ENCODE measurements around the gene COPB2.
A peak's percentile ranks its signal among the peaks of the same experiment; 100 is the strongest.

The COPB2 gene

GRCh38 chr3:139389552-139390368, at the start of gene COPB2:
Gene COPB2, minus strand, starts transcription at chr3:139389647. Its CDS starts 97 bp downstream, at chr3:139389550.
- TF ChIP-seq, protein P1, sequence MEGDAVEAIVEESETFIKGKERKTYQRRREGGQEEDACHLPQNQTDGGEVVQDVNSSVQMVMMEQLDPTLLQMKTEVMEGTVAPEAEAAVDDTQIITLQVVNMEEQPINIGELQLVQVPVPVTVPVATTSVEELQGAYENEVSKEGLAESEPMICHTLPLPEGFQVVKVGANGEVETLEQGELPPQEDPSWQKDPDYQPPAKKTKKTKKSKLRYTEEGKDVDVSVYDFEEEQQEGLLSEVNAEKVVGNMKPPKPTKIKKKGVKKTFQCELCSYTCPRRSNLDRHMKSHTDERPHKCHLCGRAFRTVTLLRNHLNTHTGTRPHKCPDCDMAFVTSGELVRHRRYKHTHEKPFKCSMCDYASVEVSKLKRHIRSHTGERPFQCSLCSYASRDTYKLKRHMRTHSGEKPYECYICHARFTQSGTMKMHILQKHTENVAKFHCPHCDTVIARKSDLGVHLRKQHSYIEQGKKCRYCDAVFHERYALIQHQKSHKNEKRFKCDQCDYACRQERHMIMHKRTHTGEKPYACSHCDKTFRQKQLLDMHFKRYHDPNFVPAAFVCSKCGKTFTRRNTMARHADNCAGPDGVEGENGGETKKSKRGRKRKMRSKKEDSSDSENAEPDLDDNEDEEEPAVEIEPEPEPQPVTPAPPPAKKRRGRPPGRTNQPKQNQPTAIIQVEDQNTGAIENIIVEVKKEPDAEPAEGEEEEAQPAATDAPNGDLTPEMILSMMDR (IDR thresholded peaks at IDR 0.05; ENCODE audit: insufficient read depth, low read length, poor library complexity, severe bottlenecking): no peak
- H3K36me3 ChIP-seq (ENCODE audit: control insufficient read depth, insufficient read depth, low read length): no peaks in the 10 kb centered on the region

GRCh38 chr3:139434764-139435307, 45.4 kb upstream of the COPB2 start:
- H3K36me3 ChIP-seq (ENCODE audit: control insufficient read depth, insufficient read depth, low read length): no peaks in the 10 kb centered on the region
- no peak for DNase-seq (ENCODE audit: extremely low read depth, insufficient read length)

More at GRCh38 chr3:139389552-139390368, at the start of gene COPB2:
- H3K4me3 ChIP-seq (replicated peaks; ENCODE audit: low read depth, low read length): peak within 1 kb of the TSS; percentile 91
- DNase-seq (ENCODE audit: extremely low read depth, insufficient read length): peak; percentile 99
- no peaks in the 10 kb centered on the region for H3K27me3 ChIP-seq (replicated peaks; ENCODE audit: control insufficient read depth, insufficient read depth, low read length)

DNA sequence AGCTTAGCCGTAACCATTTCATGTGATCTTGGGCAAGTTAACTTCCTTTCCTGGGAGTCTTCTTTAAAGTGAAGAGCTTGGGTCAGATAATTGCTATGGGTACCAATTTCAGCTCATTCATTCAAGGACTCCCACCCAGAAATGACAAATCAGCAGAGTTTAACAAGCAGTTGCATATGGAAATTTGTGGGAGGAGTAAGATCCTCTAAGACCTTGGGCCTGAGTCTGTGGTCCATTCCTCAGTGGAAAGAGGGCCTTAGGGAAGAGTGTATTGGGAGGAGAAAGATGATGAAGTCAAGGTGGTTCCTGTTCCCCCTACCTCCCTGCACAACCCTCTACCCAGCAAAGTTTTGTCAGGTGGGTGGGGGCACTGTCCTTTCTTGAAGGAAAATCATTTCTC, 44.8 kb upstream of the COPB2 start:
- DNase-seq (ENCODE audit: extremely low read depth, insufficient read length): no peak
- TF ChIP-seq, protein P1 (IDR thresholded peaks at IDR 0.05; ENCODE audit: insufficient read depth, low read length, poor library complexity, severe bottlenecking): no peak

More at GRCh38 chr3:139434764-139435307, 45.4 kb upstream of the COPB2 start:
- no peaks in the 10 kb centered on the region for H3K27me3 ChIP-seq (replicated peaks; ENCODE audit: control insufficient read depth, insufficient read depth, low read length)
- H3K4me3 ChIP-seq (replicated peaks; ENCODE audit: low read depth, low read length): no peak overlapping the region
- TF ChIP-seq, protein P1 (IDR thresholded peaks at IDR 0.05; ENCODE audit: insufficient read depth, low read length, poor library complexity, severe bottlenecking): no peak

GRCh38 chr3:139433089-139433488, 43.6 kb upstream of the COPB2 start:
- Histone ChIP-seq H3K4me3 (replicated peaks; ENCODE audit: low read depth, low read length) (no peak overlapping the region), H3K27me3 (replicated peaks; ENCODE audit: control insufficient read depth, insufficient read depth, low read length) (no peaks in the 10 kb centered on the region), H3K36me3 (ENCODE audit: control insufficient read depth, insufficient read depth, low read length) (no peaks in the 10 kb centered on the region)
- TF ChIP-seq, protein P1 (IDR thresholded peaks at IDR 0.05; ENCODE audit: insufficient read depth, low read length, poor library complexity, severe bottlenecking): no peak
- DNase-seq (ENCODE audit: extremely low read depth, insufficient read length): no peak

More for the DNA sequence above, 44.8 kb upstream of the COPB2 start:
- Histone ChIP-seq H3K36me3 (ENCODE audit: control insufficient read depth, insufficient read depth, low read length) (no peaks in the 10 kb centered on the region), H3K4me3 (replicated peaks; ENCODE audit: low read depth, low read length) (no peak overlapping the region), H3K27me3 (replicated peaks; ENCODE audit: control insufficient read depth, insufficient read depth, low read length) (no peaks in the 10 kb centered on the region)

DNA sequence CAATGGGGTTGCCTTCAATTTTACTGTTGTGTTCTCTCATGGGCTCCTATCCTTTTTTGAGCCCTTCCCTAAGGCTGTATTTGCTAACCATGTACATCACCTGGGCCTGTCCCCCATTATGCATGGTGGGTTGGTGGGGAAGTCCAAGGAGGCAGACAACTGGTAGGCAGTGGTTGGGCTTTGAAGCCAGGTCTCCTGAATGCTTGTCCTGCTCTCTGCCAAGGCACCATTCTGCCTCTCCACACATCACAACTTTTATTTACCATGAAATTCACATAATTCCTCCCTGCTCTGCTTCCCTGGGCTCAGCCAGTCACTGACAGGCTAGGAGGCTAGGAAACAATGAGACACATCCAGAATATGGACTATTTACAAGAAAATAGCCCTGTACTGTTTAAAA, 41.0 kb upstream of the COPB2 start:
- no peaks in the 10 kb centered on the region for H3K36me3 ChIP-seq (ENCODE audit: control insufficient read depth, insufficient read depth, low read length)
- no peak overlapping the region for H3K4me3 ChIP-seq (replicated peaks; ENCODE audit: low read depth, low read length)
- TF ChIP-seq, protein P1 (IDR thresholded peaks at IDR 0.05; ENCODE audit: insufficient read depth, low read length, poor library complexity, severe bottlenecking): no peak
- no peaks in the 10 kb centered on the region for H3K27me3 ChIP-seq (replicated peaks; ENCODE audit: control insufficient read depth, insufficient read depth, low read length)
- DNase-seq (ENCODE audit: extremely low read depth, insufficient read length): no peak
